NCI-H524 (cell line): ENCODE results near the gene MESP2.
A peak's percentile ranks its signal among the peaks of the same experiment; 100 is the strongest.

Experiments used
- DNase-seq, 2 experiments: peaks; one replicate each; lab custom pipeline; 2025; lab: John Stamatoyannopoulos, UW

Gene MESP2

GRCh38 chr15:89818287-89818686, 42.2 kb downstream of the MESP2 start:
- DNase-seq, result no peak

DNA sequence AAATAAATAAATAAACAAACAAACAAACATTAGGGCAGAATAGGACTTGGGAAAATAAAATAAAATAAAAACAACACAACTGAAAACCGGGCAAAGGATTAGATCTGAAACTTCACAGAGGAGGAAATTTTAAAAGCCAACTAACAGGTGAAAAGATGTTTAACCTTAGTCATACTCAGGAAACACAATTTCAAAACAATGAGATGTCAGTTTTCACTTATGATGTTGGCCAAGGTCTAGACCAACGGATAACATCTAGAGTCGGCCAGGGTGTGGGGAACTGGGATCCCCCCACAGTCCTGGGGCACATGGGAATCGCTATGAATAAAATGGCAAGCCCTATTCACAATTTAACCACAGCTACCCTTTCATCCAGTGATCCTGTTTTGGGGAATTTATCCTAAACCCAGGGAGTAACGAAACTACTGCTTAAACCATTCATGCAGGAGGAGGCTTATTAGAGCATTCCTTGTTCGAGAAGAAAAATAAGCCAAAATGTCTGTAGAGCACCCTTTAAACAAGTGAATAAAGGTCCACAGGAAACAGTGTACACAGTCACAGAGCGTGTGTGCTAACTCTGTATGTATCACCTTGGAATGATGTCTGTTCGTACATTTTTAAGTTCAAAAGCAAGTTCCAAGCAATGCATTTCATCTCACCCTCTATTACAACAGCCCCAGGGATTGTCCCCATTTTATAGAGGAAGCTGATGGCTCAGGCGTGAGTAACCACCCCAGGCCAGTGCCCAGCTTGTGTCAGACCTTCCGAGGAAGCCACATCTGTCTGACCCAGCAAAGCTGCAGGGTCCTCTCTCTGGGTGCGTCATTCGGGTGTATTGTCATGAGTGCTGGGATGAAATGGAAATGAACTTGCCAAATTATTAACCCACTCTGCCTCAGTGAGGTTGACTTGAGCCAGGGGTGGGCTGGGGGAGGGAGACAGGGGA, 44.8 kb downstream of the MESP2 start:
- DNase-seq, result no peak

DNA sequence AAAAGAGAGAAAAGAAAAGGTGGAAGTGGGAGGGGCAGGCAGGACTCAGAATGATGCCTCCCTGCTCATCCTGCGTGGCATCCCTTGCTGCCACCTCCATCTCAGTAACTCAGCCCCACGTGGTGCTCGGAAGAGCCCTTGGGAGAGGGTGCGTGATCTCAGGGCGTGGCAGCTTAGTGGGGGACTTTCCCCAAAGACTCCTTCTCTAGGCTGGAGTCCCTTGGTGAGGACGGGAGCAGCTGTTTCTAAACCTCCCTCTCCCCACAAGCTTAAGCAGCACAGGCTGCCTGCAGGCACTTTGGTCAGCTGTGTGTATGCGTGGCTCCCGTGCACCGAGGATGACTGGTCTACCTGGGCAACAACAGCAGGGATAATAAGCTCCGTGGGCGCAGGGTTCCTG, 45.9 kb downstream of the MESP2 start:
- peak in 1 of 2 experiments; percentile 30 for DNase-seq

DNA sequence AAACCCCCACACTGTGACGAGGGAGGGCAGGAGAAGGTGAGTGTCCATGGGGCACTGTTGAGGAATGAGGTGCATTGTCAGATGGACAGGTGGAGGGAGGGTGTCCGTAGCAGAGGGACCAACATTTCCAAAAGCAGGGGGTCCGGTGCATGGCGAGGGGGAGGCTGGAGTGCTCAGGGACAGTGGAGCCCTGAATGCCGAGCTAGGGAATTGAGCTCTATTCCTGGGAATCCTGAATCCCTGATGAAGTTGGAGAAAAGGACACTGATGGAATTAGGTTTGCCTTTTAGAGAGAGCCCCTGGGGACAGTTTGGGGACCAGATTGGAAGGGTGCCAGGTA, 46.4 kb downstream of the MESP2 start:
- DNase-seq, result peak in 1 of 2 experiments; percentile 59

GRCh38 chr15:89822951-89823711, 47.0 kb downstream of the MESP2 start:
- DNase-seq, result no peak

DNA sequence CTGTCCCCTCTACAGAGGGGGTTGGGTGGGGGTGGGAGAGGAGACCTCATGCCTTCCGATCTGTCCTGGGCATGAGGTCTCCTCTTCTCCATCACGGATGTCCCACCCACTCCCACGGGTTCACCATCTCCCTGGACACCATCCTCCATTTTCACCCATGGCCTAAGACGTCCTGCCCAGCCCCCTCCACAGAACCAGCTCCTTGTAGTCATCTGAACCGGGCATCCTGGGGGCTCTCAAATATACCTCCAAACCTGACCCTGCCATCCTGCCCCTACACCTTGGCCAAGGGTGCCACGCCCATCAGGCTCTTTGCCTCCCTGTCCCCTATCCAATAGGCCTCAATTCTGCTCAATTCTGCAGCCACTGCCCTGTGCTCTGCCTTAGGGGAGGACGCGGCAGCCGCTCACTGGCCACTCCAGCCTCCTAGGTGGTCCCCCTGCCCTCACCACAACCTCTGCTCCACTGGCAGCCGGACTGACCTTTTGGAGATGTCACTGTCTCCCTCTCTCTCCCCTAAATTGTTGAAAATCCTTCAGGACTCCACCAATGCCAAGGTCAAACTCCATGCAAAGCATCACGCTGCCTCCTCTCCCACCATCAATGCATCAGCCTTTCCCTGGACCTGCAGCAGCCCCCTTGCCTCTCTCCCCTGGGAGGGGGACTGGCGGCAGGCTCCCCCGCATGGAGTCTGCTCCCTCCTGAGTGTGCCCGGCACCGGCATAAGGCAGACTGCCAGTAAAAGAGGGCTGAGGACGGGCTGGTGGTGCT, 47.9 kb downstream of the MESP2 start:
- no peak for DNase-seq

DNA sequence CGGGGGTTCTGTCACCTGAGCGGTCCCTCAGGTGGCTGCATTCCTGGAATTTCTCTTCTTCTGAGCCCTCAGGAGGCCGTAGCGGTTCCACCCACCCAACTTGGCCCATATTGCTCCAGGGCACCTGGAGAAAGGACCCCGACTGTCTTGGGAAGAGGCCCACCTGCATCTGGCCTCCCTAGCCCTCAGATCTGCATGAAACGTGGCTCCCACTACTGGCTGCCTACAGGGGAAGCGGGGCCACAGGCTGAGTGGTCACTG, 48.4 kb downstream of the MESP2 start:
- DNase-seq, result no peak

DNA sequence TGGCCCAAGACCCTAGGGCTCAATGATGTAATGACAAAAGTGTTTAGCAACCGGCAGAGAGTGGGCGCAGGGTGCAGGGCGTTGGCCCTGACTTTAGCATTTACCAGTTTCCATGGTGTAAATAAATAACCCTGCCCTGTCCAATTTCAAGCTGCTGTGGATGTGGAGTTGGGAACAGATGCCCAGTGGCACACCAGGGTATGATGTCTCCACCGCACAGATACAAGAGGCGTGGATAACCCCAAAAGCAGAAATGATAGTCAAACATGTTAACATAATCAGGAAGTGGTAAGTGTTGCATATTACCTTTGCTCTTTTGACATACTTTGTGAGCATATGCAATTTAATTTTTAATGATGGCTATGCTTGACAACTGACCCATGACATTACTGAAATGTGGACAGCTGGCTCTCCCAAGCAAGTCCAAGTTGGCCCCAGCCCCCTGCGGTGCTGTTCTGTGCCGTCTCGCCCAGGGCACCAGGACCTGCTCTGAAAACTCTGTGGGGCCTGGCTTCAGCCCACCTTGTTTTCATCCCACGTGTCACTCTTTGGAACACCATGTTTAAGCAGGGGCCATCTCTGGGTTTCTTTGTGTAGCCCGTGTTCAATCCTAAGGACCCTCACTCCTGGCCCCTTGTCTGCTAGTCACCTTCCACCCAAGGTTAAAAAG, 49.3 kb downstream of the MESP2 start:
- no peak for DNase-seq

DNA sequence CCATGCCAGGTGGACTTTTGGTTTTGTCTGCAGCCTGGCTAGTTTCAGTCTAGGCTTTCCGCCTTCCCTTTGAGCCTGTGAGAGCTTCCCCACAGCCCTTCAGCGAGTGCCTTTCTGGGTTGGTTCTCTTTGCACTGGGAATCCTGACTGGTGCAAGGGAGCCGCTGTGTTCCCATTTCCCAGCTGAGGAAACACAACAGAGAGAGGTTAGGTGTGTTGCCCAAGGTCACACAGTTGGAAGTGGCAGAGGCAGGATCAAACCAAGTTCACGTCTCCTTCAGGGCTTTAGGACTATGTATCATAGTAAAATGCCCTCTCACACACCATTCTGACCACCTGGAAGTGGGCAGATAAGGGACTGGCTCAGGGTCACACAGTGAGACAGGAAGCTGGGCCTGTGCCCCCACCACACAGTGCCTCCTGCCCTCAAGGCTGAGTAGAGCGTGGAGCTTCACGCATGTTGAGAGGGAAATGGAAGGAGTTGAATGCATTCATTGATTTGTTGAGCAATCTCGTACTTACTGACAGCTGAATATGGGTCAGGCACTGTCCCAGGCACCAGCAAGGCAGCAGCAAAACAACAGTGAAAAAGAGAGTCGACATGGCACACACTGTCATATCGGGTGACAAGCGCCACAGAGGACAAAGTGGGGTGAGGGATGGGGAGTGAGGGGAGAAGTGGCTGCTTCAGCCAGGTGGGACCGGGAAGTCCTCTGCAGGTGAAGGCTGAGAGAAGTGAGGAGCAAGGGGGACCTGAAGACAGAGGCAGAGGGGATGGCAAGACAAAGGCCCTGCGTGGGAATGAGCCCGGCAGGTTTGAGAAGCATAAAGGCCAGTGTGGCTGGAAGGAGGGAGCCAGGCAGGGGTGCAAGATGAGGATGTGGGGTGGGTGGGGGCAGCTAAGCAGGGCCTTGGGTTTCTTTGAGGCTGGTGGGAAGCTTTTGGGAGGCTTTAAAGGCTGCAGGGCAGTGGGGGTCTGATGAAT, 50.8 kb downstream of the MESP2 start:
- DNase-seq, result no peak

GRCh38 chr15:89827829-89828228, 51.7 kb downstream of the MESP2 start:
- DNase-seq, result no peak
